Cardiac fibroblast (primary cell): ENCODE measurements around the gene AP3D1.
A peak's percentile ranks its signal among the peaks of the same experiment; 100 is the strongest.

ENCODE experiments used
- DNase-seq, 2 donors: peaks; one replicate each; pipeline versions ENCODE4 v3.0.0 to v3.0.0-alpha.2; 2010; ENCODE audit warnings: low read depth in 2 of 2
- H3K4me3 ChIP-seq, 2 donors: replicated peaks in 1 of 2; 1 replicate in 1 of 2; 2 replicates in 1 of 2; pipeline ENCODE4 v1.5.1; 2011; ENCODE audit warnings: low read depth in 2 of 2, low read length in 2 of 2, mild to moderate bottlenecking in 2 of 2, moderate library complexity in 1 of 2
- TF ChIP-seq, protein P1 (sequence below): IDR thresholded peaks from one replicate; pipeline ENCODE4 v1.5.1; 2011; ENCODE audit warnings: low read depth, mild to moderate bottlenecking, low read length, inconsistent platforms

AP3D1 gene

DNA sequence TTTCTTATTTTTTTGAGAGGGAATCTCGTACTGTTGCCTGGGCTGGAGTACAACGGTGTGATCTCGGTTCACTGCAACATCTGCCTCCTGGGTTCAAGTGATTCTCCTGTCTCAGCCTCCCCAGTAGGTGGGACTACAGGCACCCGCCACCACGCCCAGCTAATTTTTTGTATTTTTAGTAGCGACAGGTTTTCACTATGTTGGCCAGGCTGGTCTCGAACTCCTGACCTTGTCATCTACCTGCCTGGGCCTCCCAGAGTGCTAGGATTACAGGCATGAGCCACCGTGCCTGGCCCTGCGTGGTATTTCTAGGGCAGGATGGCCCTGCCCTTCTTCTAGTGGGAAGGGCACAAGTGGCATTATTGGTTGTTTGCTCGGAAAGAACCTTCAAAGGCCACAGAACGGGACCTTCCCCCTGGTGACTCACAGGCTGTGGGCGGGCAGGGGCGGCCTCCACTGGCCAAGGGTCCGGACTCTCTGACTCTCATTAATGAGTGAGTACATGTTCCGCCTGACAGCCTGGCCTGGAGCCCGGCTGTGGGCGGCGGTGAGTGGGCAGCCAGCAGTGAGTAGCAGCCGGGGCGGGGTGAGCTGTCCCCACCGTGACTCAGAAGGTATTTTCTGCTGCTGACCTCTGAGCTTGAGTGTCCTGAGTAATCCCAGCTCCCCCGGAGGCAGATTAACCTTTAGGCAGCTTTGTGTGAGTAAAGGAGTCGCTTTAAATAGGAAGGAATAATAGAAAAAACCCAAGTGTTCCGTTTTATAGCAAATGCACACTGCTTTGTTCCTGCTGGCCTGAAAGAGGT, 17.5 kb upstream of the AP3D1 start:
- TF ChIP-seq, protein P1, sequence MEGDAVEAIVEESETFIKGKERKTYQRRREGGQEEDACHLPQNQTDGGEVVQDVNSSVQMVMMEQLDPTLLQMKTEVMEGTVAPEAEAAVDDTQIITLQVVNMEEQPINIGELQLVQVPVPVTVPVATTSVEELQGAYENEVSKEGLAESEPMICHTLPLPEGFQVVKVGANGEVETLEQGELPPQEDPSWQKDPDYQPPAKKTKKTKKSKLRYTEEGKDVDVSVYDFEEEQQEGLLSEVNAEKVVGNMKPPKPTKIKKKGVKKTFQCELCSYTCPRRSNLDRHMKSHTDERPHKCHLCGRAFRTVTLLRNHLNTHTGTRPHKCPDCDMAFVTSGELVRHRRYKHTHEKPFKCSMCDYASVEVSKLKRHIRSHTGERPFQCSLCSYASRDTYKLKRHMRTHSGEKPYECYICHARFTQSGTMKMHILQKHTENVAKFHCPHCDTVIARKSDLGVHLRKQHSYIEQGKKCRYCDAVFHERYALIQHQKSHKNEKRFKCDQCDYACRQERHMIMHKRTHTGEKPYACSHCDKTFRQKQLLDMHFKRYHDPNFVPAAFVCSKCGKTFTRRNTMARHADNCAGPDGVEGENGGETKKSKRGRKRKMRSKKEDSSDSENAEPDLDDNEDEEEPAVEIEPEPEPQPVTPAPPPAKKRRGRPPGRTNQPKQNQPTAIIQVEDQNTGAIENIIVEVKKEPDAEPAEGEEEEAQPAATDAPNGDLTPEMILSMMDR = no peak
- peak overlapping the region in 1 of 2 donors; percentile 39 for H3K4me3 ChIP-seq
- DNase-seq = peak; percentile 98 to 99

DNA sequence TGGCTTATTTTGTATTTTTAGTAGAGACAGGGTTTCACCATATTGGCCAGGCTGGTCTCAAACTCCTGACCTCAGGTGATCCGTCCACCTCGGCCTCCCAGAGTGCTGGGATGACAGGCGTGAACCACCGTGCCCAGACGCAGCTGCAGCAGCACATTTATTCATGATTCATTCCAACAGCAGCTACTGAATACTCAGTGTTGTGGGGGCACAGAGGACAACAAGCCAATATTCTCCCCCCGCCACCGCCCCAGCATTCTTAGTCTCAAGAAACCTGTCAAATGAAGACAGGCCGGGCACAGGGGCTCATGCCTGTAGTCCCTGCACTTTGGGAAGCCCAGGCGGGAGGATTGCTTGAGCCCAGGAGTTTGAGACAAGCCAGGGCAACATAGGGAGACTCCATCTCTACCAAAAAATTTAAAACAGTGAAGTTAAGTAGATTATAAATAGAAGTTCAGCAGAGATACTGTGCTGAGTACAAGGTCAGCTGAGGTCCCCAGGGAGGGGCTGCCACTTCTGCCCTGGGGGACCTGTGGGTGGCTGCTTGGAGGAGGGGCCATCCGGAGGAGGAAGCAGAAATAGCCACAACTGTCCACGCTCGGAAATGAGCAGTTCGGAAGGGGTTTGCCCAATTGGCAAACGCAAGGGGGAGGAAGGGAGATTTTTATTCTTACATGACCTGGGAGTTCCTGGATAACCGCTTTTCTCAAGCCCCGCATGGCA, 16.7 kb upstream of the AP3D1 start:
- peak overlapping the region in 1 of 2 donors; percentile 39 for H3K4me3 ChIP-seq

DNA sequence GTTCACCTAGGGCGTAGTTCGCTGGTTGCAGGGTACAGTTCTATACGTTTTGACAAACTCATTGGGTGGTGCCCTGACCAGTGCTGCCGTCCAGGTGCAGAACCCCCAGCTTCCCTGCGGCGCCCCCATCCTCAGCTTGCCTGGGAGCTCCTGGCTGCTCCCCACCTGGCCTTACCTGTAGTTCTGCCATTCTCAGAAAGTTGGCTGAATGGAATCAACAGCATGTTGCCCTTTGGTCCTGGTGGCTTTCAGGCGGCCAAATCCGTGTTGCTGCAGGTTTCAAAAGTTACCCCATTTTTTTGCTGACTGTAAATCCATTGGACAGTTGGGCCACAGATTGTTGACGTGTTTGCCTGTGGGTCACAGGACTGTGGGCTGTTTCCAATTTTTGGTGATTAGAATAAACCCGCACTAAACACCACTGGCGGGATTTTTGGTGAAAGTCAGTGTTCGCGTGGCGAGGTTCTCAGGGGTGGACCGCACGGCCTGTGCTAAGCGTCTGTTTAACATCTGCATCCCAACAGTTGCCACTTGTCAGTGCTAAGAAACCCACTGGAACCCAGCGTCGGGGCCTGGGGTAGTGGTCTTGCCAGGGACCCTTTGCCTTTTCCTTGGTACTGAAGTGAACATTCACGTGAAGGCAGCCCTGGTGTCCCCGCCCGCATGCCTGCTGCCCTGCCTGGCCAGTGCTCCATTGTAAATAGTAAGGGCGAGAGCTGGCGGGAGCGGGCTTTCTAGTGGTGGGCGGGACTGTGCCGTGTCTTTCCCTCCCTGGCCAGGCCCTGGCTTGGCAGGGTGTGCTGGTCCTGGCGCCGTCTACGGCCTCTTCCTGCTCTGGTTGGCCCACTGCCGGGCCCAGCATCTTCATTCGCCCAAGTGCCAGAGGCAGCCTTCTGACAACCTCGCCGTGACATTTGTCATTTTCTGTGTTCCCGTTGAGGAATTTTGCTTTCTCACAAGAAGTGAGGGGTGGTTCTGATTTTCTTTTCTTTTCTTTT, 15.7 kb upstream of the AP3D1 start:
- TF ChIP-seq, protein P1 = no peak
- H3K4me3 ChIP-seq = no peak overlapping the region
- peak; percentile 59 to 82 for DNase-seq

More for the DNA sequence above, 16.7 kb upstream of the AP3D1 start:
- TF ChIP-seq, protein P1 = no peak
- DNase-seq = peak; percentile 66 to 83

DNA sequence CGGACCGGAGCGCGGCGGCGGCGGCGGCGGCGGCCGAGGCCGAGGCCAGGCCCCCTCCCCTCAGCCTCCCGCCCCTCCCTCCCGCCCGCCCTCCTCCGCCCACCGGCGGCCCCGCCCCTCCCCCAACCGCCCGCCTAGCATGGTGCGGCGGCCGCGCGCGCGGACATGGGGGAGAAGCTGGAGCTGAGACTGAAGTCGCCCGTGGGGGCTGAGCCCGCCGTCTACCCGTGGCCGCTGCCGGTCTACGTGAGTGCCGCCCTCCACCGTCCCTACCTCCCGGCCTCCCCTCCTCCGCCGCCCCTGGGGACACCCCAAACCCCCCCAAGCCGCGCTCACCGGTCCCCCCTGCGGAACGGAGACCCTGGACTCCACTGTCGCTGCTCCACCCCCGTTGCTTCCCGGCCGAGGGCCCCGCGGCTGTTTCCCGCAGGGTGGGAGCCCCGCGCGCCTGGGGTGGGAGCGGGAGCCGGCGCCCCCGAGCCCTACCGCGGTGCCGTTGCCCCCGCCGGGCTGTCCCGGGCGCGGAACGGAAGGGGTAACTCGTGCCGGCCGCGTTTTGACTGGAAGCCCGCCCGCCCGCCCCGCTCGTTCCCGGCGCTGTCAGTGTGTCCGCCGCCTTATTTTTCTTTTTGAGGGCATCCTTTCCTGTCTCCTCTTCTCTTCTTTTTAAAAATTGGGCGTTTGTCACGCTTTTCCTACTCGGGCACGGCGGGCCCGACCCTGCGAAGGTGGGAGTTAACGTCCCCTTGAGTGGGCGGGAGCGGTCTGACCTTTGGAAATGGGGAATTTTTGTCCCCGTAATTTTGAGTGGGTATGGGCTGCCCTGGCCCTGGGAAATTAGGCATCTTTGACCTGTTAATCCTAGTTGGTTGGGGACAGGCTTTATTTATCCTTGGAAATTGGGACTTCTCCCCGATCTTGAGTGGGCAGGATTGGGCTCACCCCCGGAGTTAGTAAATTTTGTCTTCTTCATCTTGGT, 12.9 kb upstream of the AP3D1 start:
- DNase-seq = peak in 1 of 2 donors; percentile 23
- peak overlapping the region; percentile 88 to 96 for H3K4me3 ChIP-seq
- TF ChIP-seq, protein P1 = no peak

DNA sequence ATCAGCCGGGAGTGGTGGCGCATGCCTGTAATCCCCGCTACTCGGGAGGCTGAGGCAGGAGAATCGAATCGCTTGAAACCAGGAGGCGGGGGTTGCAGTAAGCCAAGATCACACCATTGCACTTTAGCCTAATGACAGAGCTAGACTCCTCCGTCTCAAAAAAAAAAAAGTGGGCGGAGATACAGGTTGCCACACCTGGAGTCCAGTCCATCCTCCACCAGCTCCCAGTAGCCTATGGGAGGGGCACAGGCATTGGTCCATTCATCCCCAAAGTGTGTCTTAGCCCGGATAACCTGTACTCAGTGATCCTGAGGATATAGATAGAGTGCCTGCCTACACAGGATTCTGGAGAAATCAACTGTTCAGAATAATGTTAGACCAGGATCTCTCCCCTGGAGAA, 9.0 kb upstream of the AP3D1 start:
- TF ChIP-seq, protein P1 = no peak
- no peak overlapping the region for H3K4me3 ChIP-seq
- DNase-seq = no peak
